OCI-LY3 (cell line): ENCODE data around the gene FRMD4A.

Experiments used
- EZH2phosphoT487 ChIP-seq: fragments of 200-600 bp; shearing (Covaris generic); IDR thresholded peaks from 2 replicates; pipeline ENCODE4 v1.6.1; 2018; ENCODE audit warnings: antibody characterized with exemption, mixed run types, low read depth
- TF ChIP-seq, protein P1 (sequence below): fragments of 200-600, 300-600 bp; sonication (generic); IDR thresholded peaks from 2 replicates; pipeline ENCODE4 v1.5.1; 2014; ENCODE audit warnings: antibody characterized with exemption, low read length, low read depth

- TF ChIP-seq, protein P1, sequence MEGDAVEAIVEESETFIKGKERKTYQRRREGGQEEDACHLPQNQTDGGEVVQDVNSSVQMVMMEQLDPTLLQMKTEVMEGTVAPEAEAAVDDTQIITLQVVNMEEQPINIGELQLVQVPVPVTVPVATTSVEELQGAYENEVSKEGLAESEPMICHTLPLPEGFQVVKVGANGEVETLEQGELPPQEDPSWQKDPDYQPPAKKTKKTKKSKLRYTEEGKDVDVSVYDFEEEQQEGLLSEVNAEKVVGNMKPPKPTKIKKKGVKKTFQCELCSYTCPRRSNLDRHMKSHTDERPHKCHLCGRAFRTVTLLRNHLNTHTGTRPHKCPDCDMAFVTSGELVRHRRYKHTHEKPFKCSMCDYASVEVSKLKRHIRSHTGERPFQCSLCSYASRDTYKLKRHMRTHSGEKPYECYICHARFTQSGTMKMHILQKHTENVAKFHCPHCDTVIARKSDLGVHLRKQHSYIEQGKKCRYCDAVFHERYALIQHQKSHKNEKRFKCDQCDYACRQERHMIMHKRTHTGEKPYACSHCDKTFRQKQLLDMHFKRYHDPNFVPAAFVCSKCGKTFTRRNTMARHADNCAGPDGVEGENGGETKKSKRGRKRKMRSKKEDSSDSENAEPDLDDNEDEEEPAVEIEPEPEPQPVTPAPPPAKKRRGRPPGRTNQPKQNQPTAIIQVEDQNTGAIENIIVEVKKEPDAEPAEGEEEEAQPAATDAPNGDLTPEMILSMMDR, result no peak
- no peak for TF ChIP-seq EZH2phosphoT487
These were observed 214.7 kb downstream of the FRMD4A start for GRCh38 chr10:14116021-14116420.
